Measurements from ENCODE around the gene COPB2. TPM values are rescaled to one million over a fixed set of nuclear protein-coding genes. Genes with fewer than 3 reads are reported as not detected.

Gene COPB2
- total and polyA plus RNA-seq, 2 donors (not counting 1 experiment from before 2014, with no cell fraction given) = 15.9 to 75.4 TPM

GRCh38 chr3:139434764-139435307 lies 45.4 kb upstream of the COPB2 start:
- Histone ChIP-seq H3K4me3 (ENCODE audit: control extremely low read depth in 1 of 5, extremely low read depth in 1 of 5, insufficient read depth in 1 of 5, low read depth in 2 of 5, low read length in 4 of 5) (no peak overlapping the region), H2AFZ (ENCODE audit: insufficient read depth, low read depth, low read length, poor library complexity, severe bottlenecking) (no peak overlapping the region), H3K27ac (ENCODE audit: low read length in 2 of 2) (no peak overlapping the region), H3K4me2 (replicated peaks; ENCODE audit: low read depth, low read length, poor library complexity, severe bottlenecking) (no peak overlapping the region), H3K79me2 (ENCODE audit: control insufficient read depth, insufficient read depth, low read length) (no peaks in the 10 kb centered on the region), H3K36me3 (replicated peaks in 1 of 2; ENCODE audit: control extremely low read depth in 1 of 2, control insufficient read depth in 1 of 2, extremely low read depth in 1 of 2, insufficient read depth in 2 of 2, low read length in 1 of 2) (no peaks in the 10 kb centered on the region), H3K9me3 (ENCODE audit: control extremely low read depth in 1 of 3, control insufficient read depth in 2 of 3, insufficient read depth in 1 of 3, low read length in 2 of 3) (no peaks in the 10 kb centered on the region), H4K20me1 (ENCODE audit: control insufficient read depth, insufficient read depth, low read length, poor library complexity, severe bottlenecking) (no peaks in the 10 kb centered on the region), H3K9ac (ENCODE audit: low read length) (no peak overlapping the region), H3K27me3 (replicated peaks in 1 of 4; ENCODE audit: control extremely low read depth in 1 of 4, control insufficient read depth in 3 of 4, insufficient read depth in 4 of 4, low read length in 3 of 4) (no peaks in the 10 kb centered on the region), H3K4me1 (ENCODE audit: control insufficient read depth in 2 of 2, insufficient read depth in 2 of 2, low read length in 2 of 2) (no peaks in the 10 kb centered on the region)
- Mint-ChIP-seq H3K27me3 (no peaks in the 10 kb centered on the region), H3K4me1 (no peaks in the 10 kb centered on the region), H3K9me3 (ENCODE audit: insufficient read depth) (no peaks in the 10 kb centered on the region), H3K27ac (no peak overlapping the region), H3K4me3 (no peak overlapping the region)
- TF ChIP-seq CTCF (IDR thresholded peaks at IDR 0.05) (no peak), EZH2 (IDR thresholded peaks at IDR 0.05; ENCODE audit: borderline replicate concordance, insufficient read depth, low read depth, low read length, poor library complexity, severe bottlenecking) (no peak)
- no peak for DNase-seq
- ATAC-seq (ENCODE audit: low read depth) = no peak
- ChIA-PET CTCF (no interaction called here), POLR2A (no interaction called here)
- intact Hi-C loops (cut with micrococcal nuclease) = no loop called here
- WGBS (ENCODE audit: insufficient coverage) = 98% methylated on average over 5 of the region's 6 CpGs

- intact Hi-C loops (cut with micrococcal nuclease) = no loop called here
- POLR2A ChIA-PET = no interaction called here
- Histone ChIP-seq H2AFZ (ENCODE audit: insufficient read depth, low read depth, low read length, poor library complexity, severe bottlenecking) (no peak overlapping the region), H3K9ac (ENCODE audit: low read length) (no peak overlapping the region), H3K4me2 (replicated peaks; ENCODE audit: low read depth, low read length, poor library complexity, severe bottlenecking) (no peak overlapping the region), H3K27ac (ENCODE audit: low read length in 2 of 2) (no peak overlapping the region), H3K9me3 (ENCODE audit: control extremely low read depth in 1 of 3, control insufficient read depth in 2 of 3, insufficient read depth in 1 of 3, low read length in 2 of 3) (no peaks in the 10 kb centered on the region), H3K79me2 (ENCODE audit: control insufficient read depth, insufficient read depth, low read length) (no peaks in the 10 kb centered on the region), H3K4me1 (ENCODE audit: control insufficient read depth in 2 of 2, insufficient read depth in 2 of 2, low read length in 2 of 2) (no peaks in the 10 kb centered on the region), H3K4me3 (ENCODE audit: control extremely low read depth in 1 of 5, extremely low read depth in 1 of 5, insufficient read depth in 1 of 5, low read depth in 2 of 5, low read length in 4 of 5) (no peak overlapping the region), H3K27me3 (replicated peaks in 1 of 4; ENCODE audit: control extremely low read depth in 1 of 4, control insufficient read depth in 3 of 4, insufficient read depth in 4 of 4, low read length in 3 of 4) (no peaks in the 10 kb centered on the region), H3K36me3 (replicated peaks in 1 of 2; ENCODE audit: control extremely low read depth in 1 of 2, control insufficient read depth in 1 of 2, extremely low read depth in 1 of 2, insufficient read depth in 2 of 2, low read length in 1 of 2) (no peaks in the 10 kb centered on the region), H4K20me1 (ENCODE audit: control insufficient read depth, insufficient read depth, low read length, poor library complexity, severe bottlenecking) (no peaks in the 10 kb centered on the region)
- H3K4me3 Mint-ChIP-seq = no peak overlapping the region
- WGBS (ENCODE audit: insufficient coverage) = no CpG with 5 or more reads among the region's 1 CpG
- CTCF ChIA-PET = no interaction called here
- no peaks in the 10 kb centered on the region for H3K27me3 Mint-ChIP-seq
- no peaks in the 10 kb centered on the region for H3K9me3 Mint-ChIP-seq (ENCODE audit: insufficient read depth)
- ATAC-seq (ENCODE audit: low read depth) = no peak
- H3K27ac Mint-ChIP-seq = no peak overlapping the region
- no peaks in the 10 kb centered on the region for H3K4me1 Mint-ChIP-seq
- no peak for DNase-seq
- TF ChIP-seq CTCF (IDR thresholded peaks at IDR 0.05) = no peak
- TF ChIP-seq EZH2 (IDR thresholded peaks at IDR 0.05; ENCODE audit: borderline replicate concordance, insufficient read depth, low read depth, low read length, poor library complexity, severe bottlenecking) = no peak
Observed at GRCh38 chr3:139434228-139434627, 44.8 kb upstream of the COPB2 start.

Data from B cell (primary cell).